ENCODE measurements around the gene PTPN1.

DNA sequence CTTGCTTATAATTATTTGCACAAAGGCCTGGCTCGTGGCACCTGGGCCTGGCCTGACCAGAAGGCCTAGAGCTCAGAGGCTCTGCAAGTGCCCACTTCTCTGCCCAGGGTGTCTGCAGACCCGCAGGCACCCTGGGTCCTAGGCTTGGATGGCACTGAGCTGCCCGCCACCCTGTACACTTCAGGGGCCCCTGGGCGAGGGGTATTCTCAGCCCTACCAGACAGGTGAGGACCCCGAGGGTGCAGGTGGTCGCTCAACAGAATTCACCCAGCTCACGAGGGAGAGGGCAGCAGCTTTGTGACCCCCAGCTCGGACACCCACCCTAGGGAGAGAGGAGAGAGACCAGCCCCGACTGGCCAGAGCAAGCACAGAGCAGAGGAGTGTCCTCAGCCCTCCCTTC, 97.3 kb downstream of the PTPN1 start:
- no peak for TF ChIP-seq CTCF (conservative IDR thresholded peaks at IDR 0.05 in 1 of 2, IDR thresholded peaks at IDR 0.05 in 1 of 2; ENCODE audit: low read depth in 1 of 2, low read length in 2 of 2)
- TF ChIP-seq EZH2 (IDR thresholded peaks at IDR 0.05; ENCODE audit: low read length, missing control alignments), result no peak
